ENCODE measurements around the gene ACSF3.
A peak's percentile ranks its signal among the peaks of the same experiment; 100 is the strongest.

ACSF3 gene

GRCh38 chr16:89146211-89147005 lies 52.8 kb downstream of the ACSF3 start:
- no peak for DNase-seq

DNA sequence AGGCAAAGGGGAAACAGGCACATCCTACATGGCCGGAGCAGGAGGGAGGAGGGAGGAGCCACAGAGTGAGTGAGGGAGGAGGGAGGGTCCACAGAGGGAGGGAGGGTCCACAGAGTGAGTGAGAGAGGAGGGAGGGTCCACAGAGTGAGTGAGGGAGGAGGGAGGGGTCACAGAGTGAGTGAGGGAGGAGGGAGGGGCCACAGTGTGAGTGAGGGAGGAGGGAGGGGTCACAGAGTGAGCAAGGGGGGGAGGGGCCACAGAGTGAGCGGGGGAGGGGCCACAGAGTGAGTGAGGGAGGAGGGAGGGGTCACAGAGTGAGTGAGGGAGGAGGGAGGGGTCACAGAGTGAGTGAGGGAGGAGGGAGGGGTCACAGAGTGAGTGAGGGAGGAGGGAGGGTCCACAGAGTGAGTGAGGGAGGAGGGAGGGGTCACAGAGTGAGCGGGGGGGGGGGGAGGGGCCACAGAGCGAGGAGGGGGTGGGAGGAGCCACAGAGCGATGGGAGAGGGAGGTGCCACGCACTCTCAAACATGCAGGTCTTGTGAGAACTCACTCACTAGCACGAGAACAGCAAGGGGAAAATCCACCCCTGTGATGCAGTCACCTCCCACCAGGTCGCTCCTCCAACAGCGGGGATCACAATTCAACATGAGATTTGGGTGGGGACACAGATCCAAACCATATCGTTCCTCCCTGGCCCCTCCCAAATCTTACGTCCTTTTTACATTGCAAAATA lies 53.6 kb downstream of the ACSF3 start:
- DNase-seq = no peak

GRCh38 chr16:89149386-89149785 lies 55.7 kb downstream of the ACSF3 start:
- DNase-seq = peak; percentile 4

- peak; percentile 67 for DNase-seq
Measured at GRCh38 chr16:89150090-89150835, 56.6 kb downstream of the ACSF3 start.

GRCh38 chr16:89150981-89151380 lies 57.3 kb downstream of the ACSF3 start:
- DNase-seq = no peak

GRCh38 chr16:89152831-89153700 lies 59.4 kb downstream of the ACSF3 start:
- DNase-seq = no peak

DNA sequence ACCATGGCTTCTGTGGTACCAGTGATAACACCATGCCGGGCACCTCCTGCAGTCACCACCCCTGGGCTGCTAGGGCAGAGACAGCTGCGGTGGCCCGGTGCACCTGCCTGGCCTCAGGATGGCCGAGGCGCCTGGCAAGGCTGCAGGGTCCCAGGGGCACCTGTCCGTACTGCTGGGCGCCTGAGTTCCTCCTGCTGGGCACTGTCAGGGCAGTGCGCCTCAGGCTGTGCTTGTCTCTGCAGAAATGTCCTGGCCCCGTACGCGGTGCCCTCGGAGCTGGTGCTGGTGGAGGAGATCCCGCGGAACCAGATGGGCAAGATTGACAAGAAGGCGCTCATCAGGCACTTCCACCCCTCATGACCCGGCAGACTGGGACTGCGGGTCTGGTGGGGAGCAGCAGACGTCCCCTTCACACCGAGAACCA lies 60.2 kb downstream of the ACSF3 start:
- DNase-seq = no peak

DNA sequence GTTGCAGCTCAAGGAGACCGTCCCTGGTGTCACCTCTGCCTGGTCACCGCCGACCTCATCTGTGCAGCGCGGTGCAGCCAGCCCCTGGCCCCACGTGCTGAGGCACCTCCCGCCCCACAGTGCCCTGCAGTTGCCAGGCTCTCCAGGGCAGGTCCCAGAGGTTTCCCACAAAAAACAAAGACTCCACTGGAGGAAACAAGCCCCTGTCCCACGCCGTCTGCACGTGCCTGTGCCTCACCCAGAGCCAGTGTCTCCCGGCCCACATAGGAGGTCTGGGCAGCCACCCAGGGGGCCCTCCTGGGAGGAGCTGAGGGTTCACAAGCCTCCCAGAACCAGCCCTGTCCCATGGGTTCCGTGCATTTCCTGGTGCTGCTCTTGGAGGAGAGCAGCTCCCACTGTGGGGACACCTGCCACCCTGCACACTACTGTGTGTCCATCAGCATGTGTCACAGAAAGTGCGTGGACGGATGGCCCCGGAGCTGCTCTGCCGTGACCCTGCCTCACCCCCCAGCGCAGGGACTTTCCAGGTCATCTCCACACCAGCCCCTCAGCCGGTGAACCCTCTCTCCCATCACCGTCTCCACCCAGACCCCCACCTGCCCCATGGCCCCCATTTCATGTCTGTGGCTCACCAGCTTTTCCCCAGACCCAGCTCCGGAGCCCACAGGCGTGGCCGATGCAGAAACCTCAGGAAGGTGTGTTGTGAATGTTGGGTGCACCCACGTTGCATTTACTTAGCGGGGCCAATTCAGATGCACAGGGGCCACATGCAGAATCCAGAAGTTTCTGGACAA lies 60.9 kb downstream of the ACSF3 start:
- no peak for DNase-seq

GRCh38 chr16:89155184-89155679 lies 61.6 kb downstream of the ACSF3 start:
- DNase-seq = no peak

- no peak for DNase-seq
Measured at GRCh38 chr16:89155851-89156739, 62.4 kb downstream of the ACSF3 start.

DNA sequence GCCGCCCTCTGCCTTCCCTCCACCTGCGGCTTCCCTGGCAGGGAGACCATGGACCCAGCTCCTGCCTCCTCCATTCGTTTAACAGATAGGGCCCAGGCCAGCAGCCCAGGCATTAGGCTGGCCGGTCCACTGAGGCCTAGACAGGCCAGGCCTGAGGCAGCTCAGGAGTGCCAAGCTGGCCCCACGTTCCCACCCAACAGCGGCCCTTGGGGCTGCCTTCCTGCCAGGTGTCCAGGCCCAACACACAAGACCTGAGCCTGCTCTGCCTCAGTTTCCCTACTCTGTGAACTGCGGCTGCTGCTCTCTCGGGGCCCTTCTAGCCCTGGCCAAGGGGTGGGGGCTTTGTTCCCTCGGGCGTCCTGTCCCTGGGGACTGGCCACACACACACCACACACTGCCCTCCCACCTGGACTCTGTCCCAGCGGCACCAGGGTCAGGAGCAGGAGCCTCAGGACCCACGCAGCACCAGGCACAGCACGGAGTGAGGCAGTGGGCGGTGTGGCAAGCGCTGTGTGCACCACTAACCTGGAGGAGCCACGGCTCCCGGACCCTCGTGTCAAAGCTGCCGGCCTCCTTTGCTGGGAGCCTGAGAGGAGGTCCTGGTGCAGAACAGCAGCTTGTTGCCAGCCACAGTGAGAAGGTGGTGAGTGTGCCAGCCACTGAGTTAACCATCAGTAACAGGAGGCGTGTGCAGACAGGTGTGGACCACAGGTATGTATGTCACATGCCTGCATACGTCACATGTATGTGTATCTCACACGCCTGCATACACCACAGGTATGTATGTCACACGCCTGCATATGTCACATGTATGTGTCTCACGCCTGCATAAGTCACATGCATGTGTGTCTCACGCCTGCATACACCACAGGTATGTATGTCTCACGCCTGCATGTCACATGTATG lies 63.3 kb downstream of the ACSF3 start:
- no peak for DNase-seq

- DNase-seq = no peak
Measured at GRCh38 chr16:89157778-89158177, 64.1 kb downstream of the ACSF3 start.

GRCh38 chr16:89159066-89159849 lies 65.6 kb downstream of the ACSF3 start:
- DNase-seq = no peak

DNA sequence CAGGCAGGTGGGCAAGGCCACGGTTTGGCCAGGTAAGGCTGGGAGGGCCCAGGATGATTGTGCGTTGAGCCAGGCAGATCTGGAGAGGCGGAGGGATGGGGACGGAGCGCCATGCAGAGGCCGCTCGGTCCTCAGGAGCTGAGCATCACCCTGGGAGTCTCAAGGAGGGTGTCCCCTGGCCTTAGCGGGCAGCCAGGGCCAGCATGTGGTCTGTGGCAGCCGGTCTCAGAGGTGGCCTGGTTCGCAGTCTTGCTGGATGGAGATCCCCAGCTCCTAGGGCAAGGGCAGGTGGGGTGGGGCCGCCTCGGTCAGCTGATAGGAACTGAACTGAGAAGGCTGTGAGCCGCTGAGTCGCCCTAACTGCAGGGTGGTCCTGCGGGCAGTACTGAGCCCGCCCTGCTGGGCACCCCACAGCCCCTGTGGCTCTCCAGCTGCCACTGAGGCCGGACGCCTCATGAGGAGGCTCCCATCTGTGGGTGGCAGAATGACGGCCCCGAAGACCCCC lies 66.2 kb downstream of the ACSF3 start:
- DNase-seq = no peak

GRCh38 chr16:89160977-89161701 lies 67.5 kb downstream of the ACSF3 start:
- DNase-seq = no peak

- no peak for DNase-seq
Measured at GRCh38 chr16:89161763-89162713, 68.4 kb downstream of the ACSF3 start.
